HG02588 (cell line): ENCODE measurements around the gene ITIH4.

Source experiments
- ATAC-seq: cut with Tn5 transposase; IDR thresholded peaks from one replicate; pipeline ENCODE4 v1.9.1; 2021; ENCODE audit warnings: mild to moderate bottlenecking, moderate library complexity; ENCODE audit not compliant: unreplicated experiment

Gene ITIH4

DNA sequence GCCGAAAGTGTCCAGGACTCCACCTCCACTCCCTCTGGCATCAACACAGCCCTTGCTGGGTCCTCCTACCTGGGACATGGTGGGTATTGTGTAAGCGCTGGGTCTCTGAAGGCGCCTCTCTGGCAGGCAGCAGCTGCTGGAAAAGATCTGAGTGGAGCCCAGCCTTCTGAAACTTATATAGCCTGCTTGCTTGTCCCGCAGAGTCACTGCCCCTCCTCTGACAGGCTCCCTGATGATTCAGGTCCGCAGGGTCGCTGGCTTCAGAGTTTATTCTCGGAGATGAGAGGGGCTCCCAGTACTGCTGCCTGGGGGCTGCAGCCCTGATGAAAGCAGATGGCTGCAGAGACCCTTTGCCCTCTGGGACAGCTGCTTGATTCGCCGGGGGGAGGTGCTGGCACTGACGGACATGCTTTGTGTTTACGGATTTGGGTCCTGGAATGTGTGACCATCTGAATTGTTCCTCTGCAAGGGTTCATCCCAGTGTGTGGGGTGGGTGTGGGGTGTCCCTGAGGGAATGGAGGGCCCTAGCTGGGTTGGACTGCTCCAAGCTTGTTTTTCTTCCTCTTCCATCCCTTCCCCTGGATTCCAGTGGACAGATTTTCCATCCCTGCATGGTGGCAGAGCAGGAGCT, 4.5 kb upstream of the ITIH4 start, which contains the start of gene MUSTN1:
TSS of gene MUSTN1 (minus strand) at position 149 of the 631 bp plus-strand sequence. CDS start at position 78, 71 bp downstream.
- no peak for ATAC-seq

DNA sequence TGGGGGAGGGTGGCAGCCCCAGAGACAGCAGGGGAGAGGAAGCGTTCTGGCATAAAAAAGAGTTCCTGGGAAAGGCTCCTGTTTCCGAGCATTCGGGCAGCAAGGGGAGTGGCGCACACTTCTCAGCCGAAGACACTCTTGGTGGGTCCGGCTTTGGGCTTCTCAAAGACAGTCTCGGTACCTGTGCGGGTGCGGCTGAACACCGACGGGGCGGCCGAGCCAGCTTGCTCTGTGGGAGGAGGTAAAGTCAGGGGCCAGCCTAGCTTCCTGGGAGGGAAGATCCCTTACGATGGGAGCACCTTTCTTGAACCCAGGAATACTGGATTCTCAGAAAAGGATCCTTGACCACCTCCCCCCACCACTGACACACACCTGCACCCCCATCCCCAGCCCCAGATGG, 2.7 kb upstream of the ITIH4 start:
- ATAC-seq: no peak

DNA sequence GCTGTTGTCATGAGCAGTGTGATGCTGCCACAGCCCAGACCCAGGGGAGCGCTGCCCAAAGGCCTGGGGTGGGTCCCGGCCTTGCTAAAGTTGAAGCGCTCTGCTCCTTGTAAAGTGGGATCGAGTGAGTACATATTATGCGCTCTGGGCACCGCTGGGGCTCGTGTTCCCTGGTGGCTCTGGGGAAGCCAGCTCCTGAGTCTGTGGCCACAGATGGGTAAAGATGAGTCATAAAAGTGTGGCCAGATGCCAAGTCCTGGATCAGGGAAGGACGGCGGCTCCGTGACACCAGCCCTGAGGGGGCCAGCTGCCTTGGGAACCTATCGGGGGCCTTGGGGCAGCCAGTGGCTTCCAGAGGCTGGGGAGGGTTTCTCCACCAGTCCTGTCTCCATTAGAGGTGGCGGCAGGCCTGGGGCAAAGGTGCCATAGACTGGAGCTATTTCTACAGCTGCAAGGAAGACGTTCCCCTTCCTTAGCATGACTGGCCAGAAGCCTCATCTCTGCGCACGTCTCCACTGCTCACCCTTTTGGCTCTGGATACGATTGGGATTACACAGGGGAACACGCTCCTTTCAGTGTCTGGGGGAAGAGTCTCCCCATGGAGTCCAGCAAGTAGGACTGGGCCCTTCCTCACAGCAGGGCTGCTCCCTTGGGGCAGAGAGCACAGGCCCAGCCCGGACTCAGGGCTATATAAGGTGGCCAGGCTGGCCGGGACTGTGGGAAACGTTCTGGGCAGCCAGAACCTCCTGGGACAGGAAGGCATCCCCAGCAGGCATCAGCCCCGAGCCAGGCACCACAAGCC, 1.2 kb upstream of the ITIH4 start:
- ATAC-seq: no peak

DNA sequence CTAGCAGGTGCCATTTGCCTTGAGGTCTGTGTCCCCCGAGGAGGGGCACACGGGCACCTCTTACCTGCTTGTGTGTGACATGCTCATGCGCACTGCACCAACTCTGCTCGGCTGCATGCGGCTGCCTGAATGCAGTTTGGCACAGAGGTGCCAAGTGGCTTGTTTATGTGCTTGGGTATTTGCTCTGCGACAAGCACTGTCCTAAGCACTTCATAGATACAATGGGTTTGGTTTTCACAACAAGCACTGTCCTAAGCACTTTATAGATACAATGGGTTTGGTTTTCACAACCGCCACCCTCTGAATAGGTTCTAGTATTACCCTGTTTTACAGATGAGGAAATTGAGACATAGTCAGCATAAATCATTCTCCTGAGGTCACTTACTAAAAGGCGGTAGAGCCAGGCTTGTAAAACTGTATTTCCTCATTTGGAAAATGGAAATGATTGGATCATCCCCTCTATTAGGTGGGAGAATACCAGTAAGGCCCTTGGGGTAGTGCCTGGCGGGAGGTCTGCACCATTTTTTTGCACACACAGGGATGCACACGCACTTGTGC, 487 bp downstream of the ITIH4 start:
- ATAC-seq: no peak

DNA sequence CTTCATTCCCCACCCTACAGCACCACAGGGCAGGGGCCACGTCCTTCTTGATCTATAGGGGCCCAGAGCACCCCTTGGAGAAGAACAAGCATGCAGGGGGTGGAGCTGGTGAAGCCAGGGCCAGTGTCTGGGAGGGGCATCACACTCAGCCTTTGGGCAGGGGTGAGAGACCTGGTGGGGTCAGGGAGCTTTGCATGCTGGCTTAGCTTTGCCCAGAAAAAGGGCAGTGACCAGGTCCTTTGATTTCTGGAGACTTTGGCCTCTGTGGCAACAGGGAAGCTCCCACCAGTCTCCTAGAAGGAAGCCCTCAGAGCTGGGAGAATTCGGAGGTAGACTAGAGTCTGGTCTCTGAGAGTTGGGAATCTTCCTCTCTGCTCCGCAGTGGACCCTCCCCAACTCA, 990 bp downstream of the ITIH4 start:
- ATAC-seq: no peak

DNA sequence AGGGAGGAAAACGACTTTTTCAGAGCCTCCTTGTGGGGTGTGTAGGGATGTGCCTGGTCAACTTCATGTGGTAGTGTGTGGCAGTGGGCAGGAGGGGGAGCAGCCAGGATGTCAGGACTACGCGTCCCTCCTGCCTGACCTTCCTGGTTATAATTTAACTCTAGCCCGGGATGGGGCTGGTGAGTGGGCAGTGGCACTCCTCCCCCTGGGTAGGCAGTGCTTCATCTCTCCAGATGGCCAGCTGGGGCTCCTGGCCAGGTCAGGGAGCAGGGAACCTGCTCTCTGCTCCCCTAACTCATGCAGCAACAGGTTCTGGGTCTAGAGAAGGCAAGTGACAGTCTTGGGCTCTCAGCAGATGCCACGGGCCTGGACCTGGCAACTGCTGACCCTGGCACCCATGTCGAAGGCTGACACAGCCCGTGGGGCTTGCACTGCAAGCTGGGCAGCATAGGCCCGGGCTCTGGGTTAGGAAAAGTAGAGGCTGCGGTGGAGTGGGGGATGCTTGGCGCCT, 2.6 kb downstream of the ITIH4 start:
- no peak for ATAC-seq

DNA sequence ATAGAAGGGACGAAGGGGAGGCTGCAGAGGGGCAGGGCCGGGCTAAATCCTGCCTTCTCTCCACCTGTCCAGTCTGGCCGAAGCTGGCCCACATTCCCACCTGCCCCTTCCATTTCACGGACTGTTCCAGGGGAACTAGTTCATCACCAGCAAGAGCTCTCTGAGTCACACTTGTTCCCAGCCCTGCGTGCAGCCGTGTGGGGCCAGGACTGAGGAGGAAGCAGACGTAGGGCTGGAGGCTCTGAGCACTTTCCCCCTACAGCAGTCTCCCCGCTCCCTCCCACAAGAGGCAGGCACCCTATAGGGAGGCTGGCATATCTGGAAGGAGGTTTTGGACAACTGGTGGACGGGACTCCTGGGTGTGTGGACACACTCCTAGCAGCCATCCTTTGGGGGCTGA, 3.0 kb downstream of the ITIH4 start:
- ATAC-seq: no peak

DNA sequence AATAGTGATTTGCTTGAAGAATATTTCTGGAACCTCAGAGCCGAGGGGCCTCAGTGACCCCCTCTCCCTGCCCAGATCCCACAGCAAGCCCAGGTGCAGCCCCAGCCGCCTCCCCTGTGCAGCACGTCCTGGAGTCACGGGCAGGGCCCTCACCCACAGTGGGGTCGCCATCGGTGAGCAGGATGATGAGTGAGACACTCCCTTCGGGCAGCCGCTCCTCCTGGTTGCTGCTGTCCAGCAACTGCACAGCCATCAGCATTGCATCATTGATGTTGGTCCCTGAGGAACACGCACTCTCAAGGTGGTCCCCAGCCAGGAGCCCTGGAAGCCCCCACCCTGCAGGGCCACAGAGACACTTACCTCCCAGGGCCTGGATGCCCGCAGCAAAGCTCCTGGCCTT, 6.4 kb downstream of the ITIH4 start:
- no peak for ATAC-seq

DNA sequence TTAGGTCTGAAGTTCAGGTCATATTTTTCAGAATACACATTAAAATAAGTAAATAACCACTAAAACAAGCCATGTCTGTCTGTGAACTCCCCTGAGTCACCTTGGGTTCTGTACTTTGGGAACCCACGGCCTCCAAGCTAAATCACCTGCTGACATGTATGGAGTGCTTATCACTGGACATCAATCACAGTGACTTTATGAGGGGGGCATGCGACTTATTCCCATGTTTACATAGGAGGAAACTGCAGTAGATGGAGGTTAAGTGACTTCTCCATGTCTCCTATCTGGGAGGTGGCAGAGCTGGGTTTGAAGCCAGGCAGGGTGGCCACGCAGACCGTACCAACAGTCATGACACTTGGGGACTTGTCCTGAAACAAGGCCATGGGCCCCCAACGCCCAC, 8.1 kb downstream of the ITIH4 start:
- ATAC-seq: no peak

DNA sequence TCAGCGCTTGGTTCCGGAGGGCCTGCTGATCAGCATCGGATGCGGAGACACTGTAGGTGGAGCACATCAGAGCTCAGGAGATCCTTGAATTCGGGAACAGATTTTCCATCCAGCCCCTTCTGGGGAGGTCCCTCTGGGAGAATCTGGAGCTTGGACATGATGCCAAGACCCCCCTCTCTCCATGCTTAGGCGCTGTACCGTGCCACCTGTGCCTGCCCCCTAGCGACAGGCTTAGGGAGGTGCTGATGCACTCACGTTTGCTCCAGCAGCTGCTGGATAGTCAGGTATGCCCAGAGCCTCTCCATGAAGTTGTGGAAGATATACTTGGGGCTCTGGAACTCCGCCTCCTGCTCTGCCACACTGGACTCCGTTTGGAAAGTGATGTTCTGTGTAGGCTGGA, 9.7 kb downstream of the ITIH4 start:
- ATAC-seq: no peak

DNA sequence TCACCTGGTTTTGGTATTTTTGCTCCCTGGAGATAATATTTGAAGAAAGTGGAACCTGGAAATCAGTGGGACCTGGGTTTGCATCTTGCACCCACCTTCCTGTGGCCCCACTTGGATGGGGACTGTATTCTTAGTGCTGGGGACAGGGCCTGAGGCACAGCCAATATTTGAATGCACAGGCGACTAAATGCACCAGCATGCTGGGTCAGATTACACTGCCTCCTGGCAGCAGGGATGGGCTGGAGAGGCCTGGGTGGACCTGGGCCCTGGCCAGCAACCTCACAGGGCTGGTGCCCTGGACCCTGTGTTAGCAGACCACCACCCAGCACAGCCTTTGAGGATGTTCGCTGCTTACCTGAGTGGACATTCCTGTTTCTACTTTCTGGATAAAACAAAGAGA, 10.5 kb downstream of the ITIH4 start:
- ATAC-seq: no peak

DNA sequence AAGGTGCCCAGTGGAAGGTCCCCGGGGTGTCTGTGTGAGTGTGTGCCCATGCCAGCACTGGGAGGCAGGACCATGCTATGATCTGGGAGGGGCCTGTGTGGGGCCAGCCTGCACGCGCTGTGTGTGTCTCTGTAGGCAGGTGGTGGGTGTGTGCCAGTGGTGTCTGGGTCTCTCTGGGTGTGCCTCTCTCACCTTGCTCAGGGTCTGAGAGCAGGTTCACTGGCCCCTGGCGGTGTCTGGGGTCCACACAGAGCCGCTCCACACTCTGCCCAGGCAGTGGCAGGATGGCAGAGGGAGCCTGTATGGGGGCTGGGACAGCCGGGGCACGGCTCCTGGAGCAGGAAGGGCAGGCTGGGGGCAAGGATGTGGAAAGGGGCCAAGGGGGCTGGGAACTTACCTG, 12.6 kb downstream of the ITIH4 start:
- no peak for ATAC-seq

DNA sequence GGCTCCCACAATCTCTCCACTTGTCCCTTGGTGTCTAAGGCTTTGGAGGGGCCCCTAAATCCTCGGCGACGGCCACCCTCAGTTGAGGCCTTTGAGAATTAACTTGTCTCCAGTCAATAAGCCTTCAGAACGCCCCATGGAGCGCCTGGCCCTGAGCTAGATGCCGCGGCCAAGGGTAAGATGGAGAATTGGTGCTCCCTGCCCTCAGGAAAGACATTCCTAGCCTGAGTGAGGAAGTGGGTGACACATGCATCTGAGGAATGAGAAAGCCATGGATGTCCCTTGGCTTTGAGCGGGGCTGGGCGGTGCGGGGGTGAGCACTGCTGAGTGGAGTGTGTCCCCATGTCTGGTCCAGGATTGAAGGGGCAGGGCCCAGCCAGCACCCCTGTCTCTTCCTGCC, 13.3 kb downstream of the ITIH4 start:
- no peak for ATAC-seq

DNA sequence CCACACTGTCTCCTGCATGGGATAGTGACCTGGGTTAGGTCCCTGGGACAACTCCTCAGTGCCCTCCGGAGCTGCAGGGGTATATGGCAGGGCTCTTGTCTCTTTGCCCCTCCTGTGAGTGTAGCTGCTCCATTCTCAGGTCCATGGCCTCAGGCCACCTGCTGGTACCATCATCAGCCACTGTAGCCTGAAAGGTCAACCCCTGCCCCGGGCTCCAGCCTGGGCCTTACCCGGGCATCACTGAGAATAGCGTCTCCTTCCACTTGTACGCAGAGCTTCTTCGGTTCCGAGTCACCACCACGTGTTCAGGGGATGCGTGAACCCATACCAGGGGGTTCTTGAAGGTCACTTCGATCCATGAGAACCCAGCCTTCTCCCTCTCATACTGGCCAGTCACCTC, 13.8 kb downstream of the ITIH4 start:
- ATAC-seq: no peak

DNA sequence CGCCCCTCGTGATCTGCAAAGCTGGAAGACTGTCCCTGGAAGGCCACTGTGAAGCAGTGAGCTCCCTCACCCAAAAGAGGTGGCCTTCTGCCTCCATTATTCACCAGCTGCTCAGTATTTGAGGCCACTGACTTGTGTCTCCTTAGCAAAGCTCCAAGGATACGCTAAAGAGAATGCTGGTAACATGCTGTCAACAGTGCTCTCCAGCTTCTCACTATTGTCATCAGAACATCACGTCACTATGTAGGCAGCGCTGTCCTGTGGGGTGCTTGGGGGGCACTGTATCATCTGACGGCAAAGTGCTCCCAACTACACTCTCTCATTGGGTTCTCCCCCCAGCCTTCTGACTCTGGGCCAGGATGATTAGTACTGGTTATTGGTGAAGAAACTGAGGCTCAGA, 14.3 kb downstream of the ITIH4 start:
- no peak for ATAC-seq

DNA sequence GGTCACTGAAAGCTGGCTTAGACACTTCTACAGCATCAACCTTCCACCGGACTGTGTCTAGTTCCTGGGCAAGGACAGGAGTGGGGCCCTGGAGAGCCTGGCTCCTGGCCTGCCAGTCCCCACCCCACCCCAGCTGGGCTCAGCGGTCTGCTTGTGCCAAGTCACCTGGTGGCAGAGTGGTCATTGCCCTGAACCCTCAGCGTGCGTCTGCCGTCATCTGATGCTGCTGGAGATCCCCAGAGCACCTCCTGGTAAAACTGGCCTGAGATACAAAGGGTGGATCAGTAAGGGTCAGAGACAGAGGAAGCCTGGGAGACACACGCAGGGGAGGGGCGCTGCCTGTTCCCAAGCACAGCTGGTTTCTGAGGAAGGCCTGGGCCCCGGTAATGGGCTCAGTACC, 16.7 kb downstream of the ITIH4 start:
- no peak for ATAC-seq

DNA sequence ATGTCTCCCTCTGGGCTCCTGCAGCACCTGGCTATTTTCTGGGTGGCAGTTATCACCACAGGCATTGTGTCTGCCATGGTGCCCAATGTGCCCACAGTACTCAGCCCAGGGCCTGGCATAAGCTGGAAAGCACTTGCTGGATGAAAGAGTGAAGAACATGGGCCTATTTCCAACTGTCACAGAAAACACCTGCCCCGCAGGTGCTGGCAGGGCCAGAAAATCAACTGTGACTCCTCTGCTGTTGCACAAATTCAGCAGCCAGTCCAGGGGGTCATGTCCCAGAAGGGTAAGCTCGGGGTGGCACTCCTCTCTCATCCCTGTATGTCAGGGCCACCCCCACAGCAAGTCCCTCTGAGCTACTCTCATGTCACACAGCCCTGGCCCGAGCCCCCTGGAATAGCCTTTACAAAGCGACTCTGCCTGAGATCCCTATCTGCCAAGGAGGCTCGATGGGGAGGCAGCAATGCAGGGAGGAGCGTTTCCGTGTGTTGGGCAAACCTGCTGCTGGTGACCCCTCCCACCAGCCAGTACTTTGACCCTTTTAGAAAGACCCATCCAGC, 18.9 kb downstream of the ITIH4 start:
- no peak for ATAC-seq

DNA sequence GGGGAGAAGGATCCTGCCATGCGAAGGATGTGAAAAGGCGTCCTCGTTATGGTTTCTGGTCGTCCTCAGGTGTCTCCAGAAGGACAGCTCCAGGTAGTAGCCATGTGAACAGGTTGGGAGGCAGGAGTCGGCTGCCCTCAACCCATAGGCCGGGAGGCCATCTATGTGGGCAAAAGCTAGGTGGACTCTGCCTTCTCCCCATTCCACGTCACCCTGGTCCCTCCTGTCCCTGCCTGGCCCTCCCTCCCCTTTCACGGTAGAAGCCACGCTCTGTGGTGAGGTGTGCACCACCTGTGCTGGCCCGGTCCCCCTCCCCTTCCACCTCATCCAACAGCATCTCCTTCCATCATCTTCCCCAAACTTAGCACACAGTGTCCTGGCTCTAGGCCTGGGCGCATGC, 19.5 kb downstream of the ITIH4 start:
- no peak for ATAC-seq

DNA sequence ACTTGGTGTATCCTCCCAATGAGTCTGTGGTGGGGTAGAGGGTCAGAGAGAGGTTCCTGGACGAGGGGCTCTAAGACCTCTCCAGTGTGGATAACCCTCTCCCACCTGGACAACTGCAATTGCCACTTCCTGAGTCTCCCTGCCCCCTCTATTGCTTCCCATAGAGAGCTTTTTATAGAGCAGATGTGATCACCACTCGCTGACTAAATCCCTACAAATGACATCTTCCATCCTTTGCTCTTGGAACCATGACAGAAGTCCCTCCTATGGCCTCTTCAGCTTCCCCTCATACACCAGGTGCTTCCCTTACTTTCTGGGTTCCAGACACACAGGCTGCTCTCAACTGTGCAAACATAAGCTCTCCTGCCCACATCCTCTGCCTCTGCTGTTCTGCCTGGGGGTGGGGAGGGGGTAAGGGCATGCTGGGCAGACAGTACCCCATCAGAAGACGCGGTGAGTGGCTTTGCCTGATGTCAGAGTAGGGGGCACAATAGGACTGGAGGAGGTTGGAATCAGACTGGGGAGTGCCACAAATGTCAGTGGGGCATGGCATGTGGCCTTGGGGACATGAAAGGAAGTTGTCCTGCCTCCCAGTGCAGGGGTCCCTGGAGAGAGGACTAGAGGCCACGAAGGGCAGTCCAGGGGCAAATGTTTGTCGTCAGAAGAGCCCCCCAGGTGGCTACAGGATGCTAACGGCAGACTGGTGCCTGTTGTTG, 20.7 kb downstream of the ITIH4 start:
- no peak for ATAC-seq

DNA sequence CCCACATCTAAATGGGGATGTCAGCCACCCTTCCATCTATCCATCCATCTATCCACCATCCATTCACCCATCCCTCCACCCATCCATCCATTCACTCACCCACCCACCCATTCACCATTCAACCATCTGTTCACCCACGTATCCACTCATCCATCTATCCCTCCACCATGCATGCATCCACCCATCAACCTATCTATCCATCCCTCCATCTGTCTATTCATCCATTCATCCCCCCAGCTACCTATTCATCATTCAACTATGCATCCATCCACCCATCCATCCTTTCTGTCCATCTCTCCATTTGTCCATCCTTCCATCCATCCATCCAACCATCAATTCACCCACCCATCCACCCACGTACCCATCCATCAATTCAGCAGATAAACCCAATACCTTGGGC, 21.3 kb downstream of the ITIH4 start:
- ATAC-seq: no peak
